ENCODE data around the gene SNTB2. TPM values are rescaled to one million over a fixed set of nuclear protein-coding genes. Genes with fewer than 3 reads are reported as not detected.
A peak's percentile ranks its signal among the peaks of the same experiment; 100 is the strongest.

SNTB2 gene
- total RNA-seq, 1 donor from 2014 or later = 49.5 TPM

DNA sequence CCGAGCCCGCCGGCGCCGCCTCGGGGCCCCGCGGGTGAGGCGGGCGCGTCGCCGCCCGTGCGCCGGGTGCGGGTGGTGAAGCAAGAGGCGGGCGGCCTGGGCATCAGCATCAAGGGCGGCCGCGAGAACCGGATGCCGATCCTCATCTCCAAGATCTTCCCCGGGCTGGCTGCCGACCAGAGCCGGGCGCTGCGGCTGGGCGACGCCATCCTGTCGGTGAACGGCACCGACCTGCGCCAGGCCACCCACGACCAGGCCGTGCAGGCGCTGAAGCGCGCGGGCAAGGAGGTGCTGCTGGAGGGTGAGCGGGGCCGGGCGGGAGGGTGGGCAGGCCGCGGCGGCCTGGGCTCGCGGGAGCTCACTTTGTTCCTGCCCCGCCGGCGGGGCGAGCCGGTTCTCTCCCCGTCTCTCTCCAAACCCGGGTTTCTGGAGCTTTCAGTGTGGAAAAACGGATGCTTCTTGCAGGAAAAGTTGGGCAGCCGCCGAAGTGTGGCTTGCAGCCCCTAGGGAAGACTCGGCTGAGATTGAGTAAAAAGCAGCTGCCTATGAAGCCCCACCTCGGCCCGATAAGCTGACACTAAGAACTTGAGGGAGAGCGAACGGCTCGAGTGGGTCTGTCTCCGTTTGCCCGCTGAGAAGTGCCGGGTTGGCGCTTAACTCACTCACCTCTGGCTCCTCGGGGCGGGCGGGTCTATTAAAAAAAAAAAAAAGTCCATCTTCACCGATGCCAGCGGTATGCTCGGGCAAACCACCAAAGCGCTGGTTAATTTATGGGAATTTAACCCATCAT is 677 bp downstream of the SNTB2 start:
- Mint-ChIP-seq H3K4me1 (ENCODE audit: low read depth) (peaks cover 53% of the 10 kb centered on the region), H3K4me3 (ENCODE audit: unreplicated experiment) (peak overlapping the region; percentile 80), H3K27ac (ENCODE audit: unreplicated experiment) (peak overlapping the region; percentile 89), H3K36me3 (ENCODE audit: low read depth) (no peaks in the 10 kb centered on the region), H3K27me3 (ENCODE audit: low read depth) (no peaks in the 10 kb centered on the region), H3K9me3 (ENCODE audit: low read depth) (no peaks in the 10 kb centered on the region)
- TF ChIP-seq, protein P1, sequence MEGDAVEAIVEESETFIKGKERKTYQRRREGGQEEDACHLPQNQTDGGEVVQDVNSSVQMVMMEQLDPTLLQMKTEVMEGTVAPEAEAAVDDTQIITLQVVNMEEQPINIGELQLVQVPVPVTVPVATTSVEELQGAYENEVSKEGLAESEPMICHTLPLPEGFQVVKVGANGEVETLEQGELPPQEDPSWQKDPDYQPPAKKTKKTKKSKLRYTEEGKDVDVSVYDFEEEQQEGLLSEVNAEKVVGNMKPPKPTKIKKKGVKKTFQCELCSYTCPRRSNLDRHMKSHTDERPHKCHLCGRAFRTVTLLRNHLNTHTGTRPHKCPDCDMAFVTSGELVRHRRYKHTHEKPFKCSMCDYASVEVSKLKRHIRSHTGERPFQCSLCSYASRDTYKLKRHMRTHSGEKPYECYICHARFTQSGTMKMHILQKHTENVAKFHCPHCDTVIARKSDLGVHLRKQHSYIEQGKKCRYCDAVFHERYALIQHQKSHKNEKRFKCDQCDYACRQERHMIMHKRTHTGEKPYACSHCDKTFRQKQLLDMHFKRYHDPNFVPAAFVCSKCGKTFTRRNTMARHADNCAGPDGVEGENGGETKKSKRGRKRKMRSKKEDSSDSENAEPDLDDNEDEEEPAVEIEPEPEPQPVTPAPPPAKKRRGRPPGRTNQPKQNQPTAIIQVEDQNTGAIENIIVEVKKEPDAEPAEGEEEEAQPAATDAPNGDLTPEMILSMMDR (IDR thresholded peaks at IDR 0.05) = no peak
- DNase-seq (ENCODE audit: low spot score) = no peak

DNA sequence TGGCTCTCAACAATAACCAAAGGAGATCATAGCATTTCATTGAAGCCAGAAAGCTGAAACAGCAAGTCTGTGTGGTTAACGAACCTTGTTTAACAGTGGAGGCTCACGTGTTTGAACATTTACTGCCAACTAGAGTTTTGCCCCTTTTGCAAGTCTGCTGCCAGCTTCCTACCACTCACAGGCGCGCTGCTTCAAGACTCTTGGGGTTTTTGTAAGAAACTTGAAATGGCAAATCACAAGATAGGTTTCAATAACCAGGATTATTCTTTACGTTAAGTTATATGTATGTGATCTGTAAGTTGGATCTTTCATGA is 1.2 kb downstream of the SNTB2 start:
- H3K9me3 Mint-ChIP-seq (ENCODE audit: low read depth) = no peaks in the 10 kb centered on the region
- peaks cover 52% of the 10 kb centered on the region for H3K4me1 Mint-ChIP-seq (ENCODE audit: low read depth)
- H3K27me3 Mint-ChIP-seq (ENCODE audit: low read depth) = no peaks in the 10 kb centered on the region
- no peak for DNase-seq (ENCODE audit: low spot score)
- H3K4me3 Mint-ChIP-seq (ENCODE audit: unreplicated experiment) = peak overlapping the region; percentile 80
- H3K27ac Mint-ChIP-seq (ENCODE audit: unreplicated experiment) = peak overlapping the region; percentile 89
- H3K36me3 Mint-ChIP-seq (ENCODE audit: low read depth) = no peaks in the 10 kb centered on the region
- TF ChIP-seq, protein P1 (IDR thresholded peaks at IDR 0.05) = no peak

DNA sequence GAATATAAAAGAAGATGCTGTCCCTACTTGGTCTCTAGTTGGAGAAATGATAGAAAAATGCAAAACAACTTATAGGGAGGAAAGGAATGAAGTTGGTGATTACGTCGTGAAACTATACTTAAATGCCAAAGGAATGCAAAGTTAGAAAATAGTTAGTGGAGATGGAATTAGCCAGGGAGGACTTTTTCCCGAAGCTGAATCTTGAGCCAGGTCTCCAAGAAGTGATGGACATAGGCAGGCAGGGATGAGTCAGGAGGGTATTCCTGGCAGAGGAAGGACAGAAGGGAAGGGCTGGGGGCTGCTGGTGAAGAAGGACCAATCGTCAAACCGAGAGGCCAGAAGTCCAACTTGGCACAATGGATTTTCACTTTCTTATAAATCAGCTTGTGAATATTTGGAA is 1.8 kb downstream of the SNTB2 start:
- peak overlapping the region; percentile 89 for H3K27ac Mint-ChIP-seq (ENCODE audit: unreplicated experiment)
- H3K36me3 Mint-ChIP-seq (ENCODE audit: low read depth) = no peaks in the 10 kb centered on the region

DNA sequence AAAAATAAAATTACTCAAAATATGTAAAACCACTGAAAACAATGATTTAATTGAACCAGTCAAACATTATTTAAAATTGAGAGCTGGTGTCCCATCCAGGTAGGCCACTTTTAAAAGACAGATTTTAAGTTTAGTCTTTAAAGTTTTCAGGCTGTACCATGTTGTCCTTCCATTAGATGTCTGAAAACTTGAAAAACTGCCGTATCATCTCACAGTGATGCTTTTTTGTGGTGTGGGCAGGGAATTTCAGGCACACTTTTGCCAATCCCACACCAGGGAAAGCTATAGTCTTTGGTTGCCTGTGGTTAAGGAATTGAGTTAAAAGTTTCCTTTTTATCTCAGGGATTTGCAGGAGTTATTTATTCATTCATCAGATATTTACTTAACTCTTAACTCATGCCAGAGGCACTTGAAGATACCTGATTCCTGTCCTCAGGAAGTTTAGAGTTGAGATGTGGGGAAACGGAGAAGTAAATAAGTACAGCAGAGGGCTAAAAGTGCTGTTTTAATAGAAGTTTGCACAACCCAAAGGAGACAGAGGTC is 3.2 kb downstream of the SNTB2 start:
- TF ChIP-seq, protein P1 (IDR thresholded peaks at IDR 0.05) = no peak
- H3K36me3 Mint-ChIP-seq (ENCODE audit: low read depth) = no peaks in the 10 kb centered on the region
- no peaks in the 10 kb centered on the region for H3K9me3 Mint-ChIP-seq (ENCODE audit: low read depth)
- DNase-seq (ENCODE audit: low spot score) = no peak
- peak overlapping the region; percentile 3 for H3K4me3 Mint-ChIP-seq (ENCODE audit: unreplicated experiment)
- peaks cover 66% of the 10 kb centered on the region for H3K4me1 Mint-ChIP-seq (ENCODE audit: low read depth)
- H3K27me3 Mint-ChIP-seq (ENCODE audit: low read depth) = no peaks in the 10 kb centered on the region
- H3K27ac Mint-ChIP-seq (ENCODE audit: unreplicated experiment) = no peak overlapping the region

More for the DNA sequence above, 1.8 kb downstream of the SNTB2 start:
- Mint-ChIP-seq H3K4me3 (ENCODE audit: unreplicated experiment) (peak overlapping the region; percentile 80), H3K27me3 (ENCODE audit: low read depth) (no peaks in the 10 kb centered on the region), H3K4me1 (ENCODE audit: low read depth) (peaks cover 56% of the 10 kb centered on the region), H3K9me3 (ENCODE audit: low read depth) (no peaks in the 10 kb centered on the region)
- no peak for DNase-seq (ENCODE audit: low spot score)
- TF ChIP-seq, protein P1 (IDR thresholded peaks at IDR 0.05) = no peak

DNA sequence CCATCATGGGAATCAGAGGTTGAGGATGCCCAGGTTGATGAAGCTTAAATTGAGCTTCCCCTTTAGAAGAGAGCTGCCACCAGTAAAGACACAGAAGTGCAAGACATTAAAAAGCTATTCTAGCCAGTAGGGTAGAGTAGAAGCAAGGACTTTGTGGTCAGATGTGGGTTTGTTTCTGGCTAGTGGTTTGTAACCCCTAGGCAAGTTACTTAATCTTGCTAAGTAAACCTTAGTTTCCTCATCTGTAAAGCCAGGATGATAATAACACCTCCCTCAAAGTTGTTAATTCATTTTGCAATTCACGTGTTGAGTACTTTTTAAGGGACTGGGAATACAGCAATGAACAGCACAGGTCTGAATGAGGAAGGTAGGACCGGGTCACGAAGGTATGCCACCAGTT is 3.6 kb downstream of the SNTB2 start:
- no peaks in the 10 kb centered on the region for H3K27me3 Mint-ChIP-seq (ENCODE audit: low read depth)

More for the DNA sequence above, 3.6 kb downstream of the SNTB2 start:
- no peak overlapping the region for H3K4me3 Mint-ChIP-seq (ENCODE audit: unreplicated experiment)
- DNase-seq (ENCODE audit: low spot score) = no peak
- H3K4me1 Mint-ChIP-seq (ENCODE audit: low read depth) = peaks cover 70% of the 10 kb centered on the region
- H3K36me3 Mint-ChIP-seq (ENCODE audit: low read depth) = no peaks in the 10 kb centered on the region
- H3K27ac Mint-ChIP-seq (ENCODE audit: unreplicated experiment) = no peak overlapping the region
- no peaks in the 10 kb centered on the region for H3K9me3 Mint-ChIP-seq (ENCODE audit: low read depth)
- TF ChIP-seq, protein P1 (IDR thresholded peaks at IDR 0.05) = no peak

Measured in chondrocyte (in vitro differentiated cells).